Measurements from ENCODE around the gene NUP62CL.

- TF ChIP-seq CTCF (IDR thresholded peaks at IDR 0.05) (no peak), PHF8 (IDR thresholded peaks at IDR 0.05; ENCODE audit: borderline replicate concordance, low read depth) (no peak), CEBPB (IDR thresholded peaks at IDR 0.05) (no peak), JUN (IDR thresholded peaks at IDR 0.05) (no peak), RAD21 (conservative IDR thresholded peaks at IDR 0.05 in 1 of 2, IDR thresholded peaks at IDR 0.05 in 1 of 2) (no peak), RFX5 (IDR thresholded peaks at IDR 0.05) (no peak), REST (IDR thresholded peaks at IDR 0.05) (no peak), CHD4 (IDR thresholded peaks at IDR 0.05; ENCODE audit: borderline replicate concordance) (no peak), KDM1A (IDR thresholded peaks at IDR 0.05; ENCODE audit: low read depth) (no peak), EP300 (IDR thresholded peaks at IDR 0.05) (no peak), PBX3 (IDR thresholded peaks at IDR 0.05) (no peak), POLR2A (IDR thresholded peaks at IDR 0.05; ENCODE audit: low read length) (no peak)
These were observed 82.5 kb downstream of the NUP62CL start for GRCh38 chrX:107123750-107124149.
